Glutamatergic neuron (in vitro differentiated cells): ENCODE data around the gene PADI3. TPM values are rescaled to one million over a fixed set of nuclear protein-coding genes. Genes with fewer than 3 reads are reported as not detected.

Experiments
- DNase-seq: peaks from one replicate; pipeline ENCODE4 v3.0.0; 2022
- H3K27ac Mint-ChIP-seq: one replicate; pipeline ENCODE4 v1.8.0; 2020; ENCODE audit warnings: mild to moderate bottlenecking, mixed read lengths, inconsistent platforms; ENCODE audit not compliant: unreplicated experiment
- H3K27me3 Mint-ChIP-seq: one replicate; pipeline ENCODE4 v1.8.0; 2020; ENCODE audit warnings: mild to moderate bottlenecking, moderate library complexity, mixed read lengths, inconsistent platforms; ENCODE audit not compliant: unreplicated experiment
- H3K36me3 Mint-ChIP-seq: one replicate; pipeline ENCODE4 v1.8.0; 2020; ENCODE audit warnings: mild to moderate bottlenecking, mixed read lengths, inconsistent platforms; ENCODE audit not compliant: unreplicated experiment
- H3K4me1 Mint-ChIP-seq: one replicate; pipeline ENCODE4 v1.8.0; 2020; ENCODE audit warnings: mild to moderate bottlenecking, low read depth, mixed read lengths, inconsistent platforms; ENCODE audit not compliant: unreplicated experiment
- H3K4me3 Mint-ChIP-seq: one replicate; pipeline ENCODE4 v1.8.0; 2020; ENCODE audit warnings: mild to moderate bottlenecking, mixed read lengths, inconsistent platforms; ENCODE audit not compliant: unreplicated experiment
- H3K9me3 Mint-ChIP-seq: one replicate; pipeline ENCODE4 v1.8.0; 2020; ENCODE audit warnings: mild to moderate bottlenecking, moderate library complexity, mixed read lengths, inconsistent platforms; ENCODE audit not compliant: unreplicated experiment
- microRNA-seq: library from miRNA; unstranded; fragments of <30 nt; microRNA quantifications from one replicate; pipeline ENCODE4, GENCODE V29; 2020; ENCODE audit not compliant: unreplicated experiment
- total RNA-seq: library from RNA; stranded (reverse); fragmentation: NEBNext Ultra II Directional; extraction: Animal tissue kit (Norgen Biotek cat#: 25700); gene quantifications from one replicate; pipeline ENCODE4 v1.2.1, GENCODE V29; 2021; ENCODE audit not compliant: unreplicated experiment
- TF ChIP-seq, protein P1 (sequence below): fragments of 200-600 bp; sonication (generic); IDR thresholded peaks from one replicate; pipeline ENCODE4 v1.5.0; 2021; ENCODE audit not compliant: partially characterized antibody, unreplicated experiment

The PADI3 gene
- total RNA-seq, 1 donor from 2014 or later = not detected

DNA sequence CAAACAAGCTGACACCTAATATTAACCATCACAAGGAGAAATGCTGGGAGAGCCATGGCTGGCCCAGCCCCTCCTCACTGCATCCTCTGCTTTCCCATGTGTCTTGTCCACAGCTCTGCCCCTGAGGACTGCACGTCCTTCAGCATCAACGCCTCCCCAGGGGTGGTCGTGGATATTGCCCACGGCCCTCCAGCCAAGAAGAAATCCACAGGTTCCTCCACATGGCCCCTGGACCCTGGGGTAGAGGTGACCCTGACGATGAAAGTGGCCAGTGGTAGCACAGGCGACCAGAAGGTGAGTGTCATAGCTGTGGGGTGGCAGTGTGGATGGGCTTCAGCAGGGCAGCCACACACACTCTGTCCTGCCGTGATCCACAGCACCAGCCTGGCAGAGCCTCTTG is 82.0 kb downstream of the PADI3 start:
- Mint-ChIP-seq H3K4me3 (no peak overlapping the region), H3K27me3 (peaks cover 2% of the 10 kb centered on the region), H3K4me1 (no peaks in the 10 kb centered on the region), H3K36me3 (no peaks in the 10 kb centered on the region), H3K9me3 (peaks cover 4% of the 10 kb centered on the region), H3K27ac (no peak overlapping the region)
- no peak for DNase-seq
- TF ChIP-seq, protein P1, sequence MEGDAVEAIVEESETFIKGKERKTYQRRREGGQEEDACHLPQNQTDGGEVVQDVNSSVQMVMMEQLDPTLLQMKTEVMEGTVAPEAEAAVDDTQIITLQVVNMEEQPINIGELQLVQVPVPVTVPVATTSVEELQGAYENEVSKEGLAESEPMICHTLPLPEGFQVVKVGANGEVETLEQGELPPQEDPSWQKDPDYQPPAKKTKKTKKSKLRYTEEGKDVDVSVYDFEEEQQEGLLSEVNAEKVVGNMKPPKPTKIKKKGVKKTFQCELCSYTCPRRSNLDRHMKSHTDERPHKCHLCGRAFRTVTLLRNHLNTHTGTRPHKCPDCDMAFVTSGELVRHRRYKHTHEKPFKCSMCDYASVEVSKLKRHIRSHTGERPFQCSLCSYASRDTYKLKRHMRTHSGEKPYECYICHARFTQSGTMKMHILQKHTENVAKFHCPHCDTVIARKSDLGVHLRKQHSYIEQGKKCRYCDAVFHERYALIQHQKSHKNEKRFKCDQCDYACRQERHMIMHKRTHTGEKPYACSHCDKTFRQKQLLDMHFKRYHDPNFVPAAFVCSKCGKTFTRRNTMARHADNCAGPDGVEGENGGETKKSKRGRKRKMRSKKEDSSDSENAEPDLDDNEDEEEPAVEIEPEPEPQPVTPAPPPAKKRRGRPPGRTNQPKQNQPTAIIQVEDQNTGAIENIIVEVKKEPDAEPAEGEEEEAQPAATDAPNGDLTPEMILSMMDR = no peak

DNA sequence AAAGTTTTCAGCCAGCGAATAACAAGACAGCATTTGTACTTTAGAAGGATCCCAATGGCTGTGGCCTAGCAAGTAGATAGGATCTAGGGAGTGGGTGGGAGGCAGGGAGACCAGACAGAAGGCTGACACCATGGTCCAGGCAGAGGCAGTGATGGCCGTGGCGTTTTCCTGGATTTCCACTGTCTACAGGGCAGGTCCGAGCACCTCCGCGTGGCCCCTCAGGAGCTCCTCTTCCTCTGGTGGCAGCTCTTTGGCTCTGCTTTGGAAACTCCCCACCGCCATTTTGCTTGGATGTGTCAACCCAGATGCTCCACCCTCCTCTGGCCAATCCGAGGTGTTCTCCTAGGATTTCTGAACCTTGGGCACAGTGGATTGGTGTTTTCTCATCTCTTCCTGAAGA is 84.2 kb downstream of the PADI3 start:
- Mint-ChIP-seq H3K36me3 (no peaks in the 10 kb centered on the region), H3K27me3 (peaks cover 2% of the 10 kb centered on the region), H3K9me3 (peaks cover 4% of the 10 kb centered on the region), H3K27ac (no peak overlapping the region), H3K4me3 (no peak overlapping the region), H3K4me1 (no peaks in the 10 kb centered on the region)
- DNase-seq = no peak
- TF ChIP-seq, protein P1 = no peak

Small RNA genes lying within 50 kb of the gene (microRNA-seq; reads per million reads assigned to microRNA genes)
- not detected for gene MIR3972

Other genes with a start within 250 kb of the PADI3 start
- 65.0 TPM for gene ATP13A2, start 237.2 kb upstream of the PADI3 start, total RNA-seq
- gene SDHB, start 195.1 kb upstream of the PADI3 start, total RNA-seq = 58.9 TPM
- 0.74 TPM for gene PADI2, start 129.6 kb upstream of the PADI3 start, total RNA-seq
- gene PADI1, start 44.0 kb upstream of the PADI3 start, total RNA-seq = not detected
- gene PADI4, start 59.1 kb downstream of the PADI3 start, total RNA-seq = not detected
- gene PADI6, start 123.1 kb downstream of the PADI3 start, total RNA-seq = not detected
- gene RCC2, start 190.6 kb downstream of the PADI3 start, total RNA-seq = 132 TPM